Liver (tissue), 9 donors: ENCODE results near the gene PDE3B. TPM values are rescaled to one million over a fixed set of nuclear protein-coding genes. Genes with fewer than 3 reads are reported as not detected.
"Not testable (repeated sequence)": the region's sequence is repeated elsewhere in the genome, so short reads cannot be mapped to it uniquely, and the experiment has no call there.

Experiments
- DNase-seq: peaks from one replicate; pipeline ENCODE4 v3.0.0-alpha.2; 2017; ENCODE audit warnings: low spot score
- H3K27ac ChIP-seq, 2 donors: one replicate each; pipeline ENCODE4 v1.7.0; 2013; ENCODE audit warnings: inconsistent platforms in 2 of 2, low read length in 2 of 2, control low read depth in 1 of 2, low read depth in 1 of 2, mild to moderate bottlenecking in 1 of 2
- H3K27me3 ChIP-seq, 4 donors: one replicate each; pipeline versions ENCODE4 v1.6.1 to v1.7.0; 2013; ENCODE audit warnings: low read length in 3 of 4, inconsistent platforms in 1 of 4, mild to moderate bottlenecking in 1 of 4, moderate library complexity in 1 of 4; ENCODE audit not compliant: control insufficient read depth in 4 of 4, insufficient read depth in 4 of 4
- H3K36me3 ChIP-seq, 4 donors: one replicate each; pipeline versions ENCODE4 v1.6.1 to v1.7.0; 2013; ENCODE audit warnings: low read length in 3 of 4, mild to moderate bottlenecking in 3 of 4, low read depth in 1 of 4, moderate library complexity in 1 of 4; ENCODE audit not compliant: control insufficient read depth in 4 of 4, insufficient read depth in 3 of 4
- H3K4me1 ChIP-seq, 4 donors: one replicate each; pipeline versions ENCODE4 v1.6.1 to v1.7.0; 2013; ENCODE audit warnings: low read length in 3 of 4, mild to moderate bottlenecking in 3 of 4, moderate library complexity in 1 of 4; ENCODE audit not compliant: control insufficient read depth in 4 of 4, insufficient read depth in 4 of 4
- H3K4me3 ChIP-seq, 3 donors: one replicate each; pipeline versions ENCODE4 v1.6.1 to v1.7.0; 2013; ENCODE audit warnings: low read length in 3 of 3, control low read depth in 1 of 3, low read depth in 1 of 3, mild to moderate bottlenecking in 1 of 3
- H3K9ac ChIP-seq, 2 donors: one replicate each; pipeline ENCODE4 v1.7.0; 2013; ENCODE audit warnings: low read length in 2 of 2, mild to moderate bottlenecking in 2 of 2, moderate library complexity in 2 of 2, control low read depth in 1 of 2, low read depth in 1 of 2
- H3K9me3 ChIP-seq, 4 donors: one replicate each; pipeline versions ENCODE4 v1.6.1 to v1.7.0; 2013; ENCODE audit warnings: low read length in 3 of 4; ENCODE audit not compliant: control insufficient read depth in 4 of 4
- EGR1 ChIP-seq, 2 donors: IDR thresholded peaks; 2 replicates each; pipeline ENCODE4 v1.6.1; 2016 to 2018; ENCODE audit warnings: antibody characterized with exemption in 2 of 2, low read depth in 2 of 2
- FOXA1 ChIP-seq: IDR thresholded peaks from 2 replicates; pipeline ENCODE4 v1.6.1; 2016; ENCODE audit warnings: antibody characterized with exemption
- FOXA2 ChIP-seq: IDR thresholded peaks from 2 replicates; pipeline ENCODE4 v1.6.1; 2016; ENCODE audit warnings: antibody characterized with exemption
- GABPA ChIP-seq, 2 donors: IDR thresholded peaks in 1 of 2; conservative IDR thresholded peaks in 1 of 2; 2 replicates each; pipeline ENCODE4 v1.6.1; 2016; ENCODE audit warnings: antibody characterized with exemption in 2 of 2, mild to moderate bottlenecking in 1 of 2, moderate library complexity in 1 of 2
- HNF4A ChIP-seq, 2 donors: conservative IDR thresholded peaks; 2 replicates each; pipeline ENCODE4 v1.6.1; 2016; ENCODE audit warnings: antibody characterized with exemption in 2 of 2, mild to moderate bottlenecking in 2 of 2
- HNF4G ChIP-seq: IDR thresholded peaks from 2 replicates; pipeline ENCODE4 v1.6.1; 2016; ENCODE audit warnings: antibody characterized with exemption
- JUND ChIP-seq, 2 donors: IDR thresholded peaks; 2 replicates each; pipeline ENCODE4 v1.6.1; 2016; ENCODE audit warnings: antibody characterized with exemption in 2 of 2
- NR2F2 ChIP-seq: IDR thresholded peaks from 2 replicates; pipeline ENCODE4 v1.6.1; 2016; ENCODE audit warnings: antibody characterized with exemption
- RAD21 ChIP-seq, 2 donors: IDR thresholded peaks; 2 replicates each; pipeline ENCODE4 v1.6.1; 2016; ENCODE audit warnings: antibody characterized with exemption in 2 of 2, mild to moderate bottlenecking in 2 of 2
- RXRA ChIP-seq, 2 donors: IDR thresholded peaks; 2 replicates each; pipeline ENCODE4 v1.6.1; 2017 to 2018; ENCODE audit warnings: antibody characterized with exemption in 2 of 2, mild to moderate bottlenecking in 1 of 2
- SP1 ChIP-seq: IDR thresholded peaks from 2 replicates; pipeline ENCODE4 v1.6.1; 2018; ENCODE audit warnings: antibody characterized with exemption, mild to moderate bottlenecking
- TAF1 ChIP-seq: conservative IDR thresholded peaks from 2 replicates; pipeline ENCODE4 v1.6.1; 2016; ENCODE audit warnings: antibody characterized with exemption, mild to moderate bottlenecking
- YY1 ChIP-seq: IDR thresholded peaks from 2 replicates; pipeline ENCODE4 v1.6.1; 2016; ENCODE audit warnings: antibody characterized with exemption, mild to moderate bottlenecking
- WGBS: extraction: QIAGEN DNeasy Blood & Tissue Kit; methylation state at CpG from one replicate; pipeline ENCODE4 v1.1.7; 2013; 5-methylcytosine and 5-hydroxymethylcytosine counted together
- polyA plus RNA-seq, 2 donors: library from polyadenylated mRNA; stranded (reverse) in 1 of 2; unstranded in 1 of 2; fragments of 200-250 nt in 1 of 2; fragments of >200 nt in 1 of 2; fragmentation: Nextera tagmentation in 1 of 2; extraction: Ambion mirVana in 1 of 2; gene quantifications; one replicate each; pipeline versions ENCODE4 v1.2.1 to v1.2.3, GENCODE V29; 2013 to 2015
- total RNA-seq, 2 donors: library from RNA; depleted of rRNA; stranded (reverse); fragments of >200 nt; gene quantifications; one replicate each; pipeline ENCODE4 v1.2.3, GENCODE V29; 2014
- TF ChIP-seq, protein P1 (sequence below): IDR thresholded peaks from 2 replicates; pipeline ENCODE4 v1.6.1; 2016; ENCODE audit warnings: antibody characterized with exemption
- TF ChIP-seq, protein P2 (sequence below): IDR thresholded peaks from 2 replicates; pipeline ENCODE4 v1.6.1; 2016; ENCODE audit warnings: antibody characterized with exemption
- TF ChIP-seq, protein P3 (sequence below): IDR thresholded peaks from 2 replicates; pipeline ENCODE4 v1.6.1; 2016; ENCODE audit warnings: antibody characterized with exemption, mild to moderate bottlenecking
- TF ChIP-seq, protein P4 (sequence below): fragments of 150-350 bp; IDR thresholded peaks from 2 replicates; pipeline ENCODE4 v1.5.1; 2017; ENCODE audit warnings: improper control_type of control experiment, low read depth, low read length; ENCODE audit not compliant: missing input control
- TF ChIP-seq, protein P5 (sequence below): IDR thresholded peaks from 2 replicates; pipeline ENCODE4 v1.6.1; 2016; ENCODE audit warnings: antibody characterized with exemption
- donor health status: healthy.
- donor health status: healthy.
- donor health status: healthy.
- donor health status: healthy.
- donor health status: healthy.

The PDE3B gene
- total and polyA plus RNA-seq, 4 donors, result 11.3 to 43.1 (median 21.7) TPM

DNA sequence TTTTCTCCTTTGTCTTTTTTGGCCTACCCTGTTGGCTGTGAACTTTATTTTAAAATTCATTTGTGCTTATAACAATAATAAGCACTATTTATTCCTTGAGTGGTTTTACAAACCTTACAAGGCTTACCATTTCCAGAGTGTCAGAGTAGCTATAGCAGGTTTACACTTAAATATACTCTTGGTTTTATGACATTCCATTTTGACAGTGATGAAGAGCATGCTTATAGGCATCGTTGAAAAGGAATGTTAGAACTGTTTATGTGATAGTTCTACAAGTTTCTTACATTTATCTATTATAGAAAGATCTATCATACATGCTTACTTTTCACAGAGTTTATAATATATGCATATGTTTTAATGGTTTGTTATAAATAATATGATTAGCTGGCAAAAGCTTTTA is 84.1 kb downstream of the PDE3B start:
- TF ChIP-seq, protein P1, sequence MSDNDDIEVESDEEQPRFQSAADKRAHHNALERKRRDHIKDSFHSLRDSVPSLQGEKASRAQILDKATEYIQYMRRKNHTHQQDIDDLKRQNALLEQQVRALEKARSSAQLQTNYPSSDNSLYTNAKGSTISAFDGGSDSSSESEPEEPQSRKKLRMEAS, result no peak
- TF ChIP-seq FOXA1 (no peak), RXRA (IDR thresholded peaks at IDR 0.05) (no peak), JUND (IDR thresholded peaks at IDR 0.05) (no peak)
- 72% methylated on average over 1 of the region's 1 CpG for WGBS

DNA sequence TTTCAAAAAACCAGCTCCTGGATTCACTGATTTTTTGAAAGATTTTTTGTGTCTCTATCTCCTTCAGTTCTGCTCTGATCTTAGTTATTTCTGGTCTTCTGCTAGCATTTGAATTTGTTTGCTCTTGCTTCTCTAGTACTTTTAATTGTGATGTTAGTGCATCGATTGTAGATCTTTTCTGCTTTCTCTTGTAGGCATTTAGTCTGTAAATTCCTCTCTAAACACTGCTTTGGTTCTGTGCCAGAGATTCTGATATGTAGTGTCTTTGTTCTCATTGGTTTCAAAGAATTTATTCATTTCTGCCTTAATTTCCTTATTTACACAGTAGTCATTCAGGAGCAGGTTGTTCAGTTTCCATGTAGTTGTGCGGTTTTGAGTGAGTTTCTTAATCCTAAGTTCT is 96.9 kb downstream of the PDE3B start:
- H3K27me3 ChIP-seq, H3K27ac ChIP-seq, H3K4me3 ChIP-seq, H3K36me3 ChIP-seq, H3K9ac ChIP-seq, H3K9me3 ChIP-seq, DNase-seq: not testable (repeated sequence)
- peaks cover 3 to 12% (median 5%) of the 10 kb centered on the region in 4 donors for H3K4me1 ChIP-seq
- 39% methylated on average over 2 of the region's 2 CpGs for WGBS

More for the DNA sequence above, 84.1 kb downstream of the PDE3B start:
- Histone ChIP-seq H3K27me3 (no peaks in the 10 kb centered on the region), H3K4me1 (no peaks in the 10 kb centered on the region), H3K36me3 (no peaks in the 10 kb centered on the region), H3K27ac (no peak overlapping the region), H3K9ac (no peak overlapping the region), H3K9me3 (no peaks in the 10 kb centered on the region), H3K4me3 (no peak overlapping the region)
- no peak for DNase-seq

DNA sequence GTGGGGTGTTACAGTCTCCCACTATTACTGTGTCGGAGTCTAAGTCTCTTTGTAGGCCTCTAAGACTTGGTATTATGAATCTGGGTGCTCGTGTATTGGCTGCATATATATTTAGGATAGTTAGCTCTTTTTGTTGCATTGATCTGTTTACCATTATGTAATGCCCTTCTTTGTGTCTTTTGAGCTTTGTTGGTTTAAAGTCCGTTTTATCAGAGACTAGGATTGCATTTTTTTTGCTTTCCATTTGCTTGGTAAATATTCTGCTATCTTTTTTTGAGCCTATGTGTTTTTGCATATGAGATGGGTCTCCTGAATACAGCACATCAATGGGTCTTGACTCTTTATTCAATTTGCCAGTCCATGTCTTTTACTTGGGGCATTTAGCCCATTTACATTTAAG is 97.6 kb downstream of the PDE3B start:
- 44% methylated on average over 3 of the region's 3 CpGs for WGBS
- Histone ChIP-seq H3K9me3 (no peaks in the 10 kb centered on the region), H3K4me1 (peaks cover 3 to 12% (median 5%) of the 10 kb centered on the region in 4 donors), H3K27ac (no peak overlapping the region), H3K27me3 (no peaks in the 10 kb centered on the region), H3K36me3 (no peaks in the 10 kb centered on the region), H3K4me3 (no peak overlapping the region), H3K9ac (no peak overlapping the region)
- TF ChIP-seq NR2F2 (no peak), HNF4A (conservative IDR thresholded peaks at IDR 0.05) (peak; percentile 83), FOXA2 (peak; percentile 51), FOXA1 (no peak), JUND (IDR thresholded peaks at IDR 0.05) (peak; percentile 31 to 34), RAD21 (IDR thresholded peaks at IDR 0.05) (peak in 1 of 2 donors; percentile 23), HNF4G (peak; percentile 69), GABPA (IDR thresholded peaks at IDR 0.05 in 1 of 2, conservative IDR thresholded peaks at IDR 0.05 in 1 of 2) (no peak), YY1 (peak; percentile 32), RXRA (IDR thresholded peaks at IDR 0.05) (peak in 1 of 2 donors; percentile 47), TAF1 (no peak), SP1 (peak; percentile 28), EGR1 (IDR thresholded peaks at IDR 0.05; ENCODE audit: low read depth in 2 of 2) (no peak)
- TF ChIP-seq, protein P1, result peak; percentile 30
- TF ChIP-seq, protein P2, sequence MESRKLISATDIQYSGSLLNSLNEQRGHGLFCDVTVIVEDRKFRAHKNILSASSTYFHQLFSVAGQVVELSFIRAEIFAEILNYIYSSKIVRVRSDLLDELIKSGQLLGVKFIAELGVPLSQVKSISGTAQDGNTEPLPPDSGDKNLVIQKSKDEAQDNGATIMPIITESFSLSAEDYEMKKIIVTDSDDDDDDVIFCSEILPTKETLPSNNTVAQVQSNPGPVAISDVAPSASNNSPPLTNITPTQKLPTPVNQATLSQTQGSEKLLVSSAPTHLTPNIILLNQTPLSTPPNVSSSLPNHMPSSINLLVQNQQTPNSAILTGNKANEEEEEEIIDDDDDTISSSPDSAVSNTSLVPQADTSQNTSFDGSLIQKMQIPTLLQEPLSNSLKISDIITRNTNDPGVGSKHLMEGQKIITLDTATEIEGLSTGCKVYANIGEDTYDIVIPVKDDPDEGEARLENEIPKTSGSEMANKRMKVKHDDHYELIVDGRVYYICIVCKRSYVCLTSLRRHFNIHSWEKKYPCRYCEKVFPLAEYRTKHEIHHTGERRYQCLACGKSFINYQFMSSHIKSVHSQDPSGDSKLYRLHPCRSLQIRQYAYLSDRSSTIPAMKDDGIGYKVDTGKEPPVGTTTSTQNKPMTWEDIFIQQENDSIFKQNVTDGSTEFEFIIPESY, result peak; percentile 15
- TF ChIP-seq, protein P3, sequence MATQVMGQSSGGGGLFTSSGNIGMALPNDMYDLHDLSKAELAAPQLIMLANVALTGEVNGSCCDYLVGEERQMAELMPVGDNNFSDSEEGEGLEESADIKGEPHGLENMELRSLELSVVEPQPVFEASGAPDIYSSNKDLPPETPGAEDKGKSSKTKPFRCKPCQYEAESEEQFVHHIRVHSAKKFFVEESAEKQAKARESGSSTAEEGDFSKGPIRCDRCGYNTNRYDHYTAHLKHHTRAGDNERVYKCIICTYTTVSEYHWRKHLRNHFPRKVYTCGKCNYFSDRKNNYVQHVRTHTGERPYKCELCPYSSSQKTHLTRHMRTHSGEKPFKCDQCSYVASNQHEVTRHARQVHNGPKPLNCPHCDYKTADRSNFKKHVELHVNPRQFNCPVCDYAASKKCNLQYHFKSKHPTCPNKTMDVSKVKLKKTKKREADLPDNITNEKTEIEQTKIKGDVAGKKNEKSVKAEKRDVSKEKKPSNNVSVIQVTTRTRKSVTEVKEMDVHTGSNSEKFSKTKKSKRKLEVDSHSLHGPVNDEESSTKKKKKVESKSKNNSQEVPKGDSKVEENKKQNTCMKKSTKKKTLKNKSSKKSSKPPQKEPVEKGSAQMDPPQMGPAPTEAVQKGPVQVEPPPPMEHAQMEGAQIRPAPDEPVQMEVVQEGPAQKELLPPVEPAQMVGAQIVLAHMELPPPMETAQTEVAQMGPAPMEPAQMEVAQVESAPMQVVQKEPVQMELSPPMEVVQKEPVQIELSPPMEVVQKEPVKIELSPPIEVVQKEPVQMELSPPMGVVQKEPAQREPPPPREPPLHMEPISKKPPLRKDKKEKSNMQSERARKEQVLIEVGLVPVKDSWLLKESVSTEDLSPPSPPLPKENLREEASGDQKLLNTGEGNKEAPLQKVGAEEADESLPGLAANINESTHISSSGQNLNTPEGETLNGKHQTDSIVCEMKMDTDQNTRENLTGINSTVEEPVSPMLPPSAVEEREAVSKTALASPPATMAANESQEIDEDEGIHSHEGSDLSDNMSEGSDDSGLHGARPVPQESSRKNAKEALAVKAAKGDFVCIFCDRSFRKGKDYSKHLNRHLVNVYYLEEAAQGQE, result peak; percentile 18
- TF ChIP-seq, protein P4, sequence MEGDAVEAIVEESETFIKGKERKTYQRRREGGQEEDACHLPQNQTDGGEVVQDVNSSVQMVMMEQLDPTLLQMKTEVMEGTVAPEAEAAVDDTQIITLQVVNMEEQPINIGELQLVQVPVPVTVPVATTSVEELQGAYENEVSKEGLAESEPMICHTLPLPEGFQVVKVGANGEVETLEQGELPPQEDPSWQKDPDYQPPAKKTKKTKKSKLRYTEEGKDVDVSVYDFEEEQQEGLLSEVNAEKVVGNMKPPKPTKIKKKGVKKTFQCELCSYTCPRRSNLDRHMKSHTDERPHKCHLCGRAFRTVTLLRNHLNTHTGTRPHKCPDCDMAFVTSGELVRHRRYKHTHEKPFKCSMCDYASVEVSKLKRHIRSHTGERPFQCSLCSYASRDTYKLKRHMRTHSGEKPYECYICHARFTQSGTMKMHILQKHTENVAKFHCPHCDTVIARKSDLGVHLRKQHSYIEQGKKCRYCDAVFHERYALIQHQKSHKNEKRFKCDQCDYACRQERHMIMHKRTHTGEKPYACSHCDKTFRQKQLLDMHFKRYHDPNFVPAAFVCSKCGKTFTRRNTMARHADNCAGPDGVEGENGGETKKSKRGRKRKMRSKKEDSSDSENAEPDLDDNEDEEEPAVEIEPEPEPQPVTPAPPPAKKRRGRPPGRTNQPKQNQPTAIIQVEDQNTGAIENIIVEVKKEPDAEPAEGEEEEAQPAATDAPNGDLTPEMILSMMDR, result no peak
- TF ChIP-seq, protein P5, sequence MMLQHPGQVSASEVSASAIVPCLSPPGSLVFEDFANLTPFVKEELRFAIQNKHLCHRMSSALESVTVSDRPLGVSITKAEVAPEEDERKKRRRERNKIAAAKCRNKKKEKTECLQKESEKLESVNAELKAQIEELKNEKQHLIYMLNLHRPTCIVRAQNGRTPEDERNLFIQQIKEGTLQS, result no peak
- DNase-seq, result no peak
